B cell (primary cell): Measurements from ENCODE around the gene PLXNB2. TPM values are rescaled to one million over a fixed set of nuclear protein-coding genes. Genes with fewer than 3 reads are reported as not detected.

Experiments used
- ATAC-seq: fragments of 200-7000 bp; cut with Tn5 transposase; one replicate; pipeline ENCODE4 v1.10.0; 2021; ENCODE audit warnings: low read depth, mild to moderate bottlenecking, moderate number of reproducible peaks, moderate library complexity
- CTCF ChIA-PET: fragments of 350-600 bp; sonication (Branson Sonifier 250); formaldehyde crosslinking; loops from one replicate; lab custom pipeline; 2021; ENCODE audit warnings: antibody characterized with exemption, inconsistent platforms; lab: Charles Lee
- POLR2A ChIA-PET: fragments of 350-600 bp; sonication (Branson Sonifier 250); formaldehyde crosslinking; loops from one replicate; lab custom pipeline; 2021; ENCODE audit warnings: antibody characterized with exemption; lab: Charles Lee
- DNase-seq: peaks from one replicate; pipeline ENCODE4 v3.0.0; 2013
- H2AFZ ChIP-seq: 2 replicates; pipeline ENCODE4 v1.6.1; 2012; ENCODE audit warnings: mild to moderate bottlenecking, low read depth, low read length; ENCODE audit not compliant: insufficient read depth, poor library complexity, severe bottlenecking
- H3K27ac ChIP-seq, 2 donors: 1 replicate in 1 of 2; 2 replicates in 1 of 2; pipeline ENCODE4 v1.5.1; 2012 to 2013; ENCODE audit warnings: low read length in 2 of 2, mild to moderate bottlenecking in 2 of 2, moderate library complexity in 1 of 2
- H3K27me3 ChIP-seq, 4 experiments: fragments of 200-600 bp in 1 of 4; sonication (generic) in 1 of 4; replicated peaks in 1 of 4; 1 replicate in 2 of 4; 2 replicates in 2 of 4; pipeline versions ENCODE4 v1.6.1 to v1.7.0; 2013 to 2016; ENCODE audit warnings: low read length in 3 of 4, mild to moderate bottlenecking in 2 of 4, mixed read lengths in 1 of 4, moderate library complexity in 1 of 4; ENCODE audit not compliant: insufficient read depth in 4 of 4, control insufficient read depth in 3 of 4; ENCODE audit errors: control extremely low read depth in 1 of 4
- H3K36me3 ChIP-seq, 2 experiments: replicated peaks in 1 of 2; 1 replicate in 1 of 2; 2 replicates in 1 of 2; pipeline versions ENCODE4 v1.6.1 to v1.7.1; 2013; ENCODE audit warnings: low read length in 1 of 2; ENCODE audit not compliant: insufficient read depth in 2 of 2, control insufficient read depth in 1 of 2; ENCODE audit errors: control extremely low read depth in 1 of 2, extremely low read depth in 1 of 2
- H3K4me1 ChIP-seq, 2 donors: fragments of 200-600 bp in 1 of 2; sonication (generic) in 1 of 2; 1 replicate in 1 of 2; 2 replicates in 1 of 2; pipeline versions ENCODE4 v1.5.1 to v1.6.1; 2013 to 2017; ENCODE audit warnings: low read length in 2 of 2; ENCODE audit not compliant: control insufficient read depth in 2 of 2, insufficient read depth in 2 of 2
- H3K4me2 ChIP-seq: replicated peaks from 2 replicates; pipeline ENCODE3; 2012; ENCODE audit warnings: mild to moderate bottlenecking, low read depth, low read length; ENCODE audit not compliant: poor library complexity, severe bottlenecking
- H3K4me3 ChIP-seq, 5 experiments: fragments of 200-600 bp in 1 of 5; sonication (generic) in 1 of 5; 1 replicate in 3 of 5; 2 replicates in 2 of 5; pipeline versions ENCODE4 v1.5.1 to v1.7.0; 2011 to 2016; ENCODE audit warnings: low read length in 4 of 5, mild to moderate bottlenecking in 4 of 5, low read depth in 2 of 5, control low read depth in 1 of 5, moderate library complexity in 1 of 5; ENCODE audit not compliant: insufficient read depth in 1 of 5; ENCODE audit errors: control extremely low read depth in 1 of 5, extremely low read depth in 1 of 5
- H3K79me2 ChIP-seq: fragments of 200-600 bp; sonication (generic); one replicate; pipeline ENCODE4 v1.6.0; 2016; ENCODE audit warnings: low read length; ENCODE audit not compliant: control insufficient read depth, insufficient read depth
- H3K9ac ChIP-seq: fragments of 200-600 bp; sonication (generic); 2 replicates; pipeline ENCODE4 v1.6.1; 2017; ENCODE audit warnings: mild to moderate bottlenecking, low read length, moderate library complexity
- H3K9me3 ChIP-seq, 3 donors: one replicate each; pipeline versions ENCODE4 v1.6.1 to v1.7.1; 2013; ENCODE audit warnings: low read length in 2 of 3; ENCODE audit not compliant: control insufficient read depth in 2 of 3, insufficient read depth in 1 of 3; ENCODE audit errors: control extremely low read depth in 1 of 3
- H4K20me1 ChIP-seq: 2 replicates; pipeline ENCODE4 v1.6.0; 2012; ENCODE audit warnings: mild to moderate bottlenecking, low read length; ENCODE audit not compliant: insufficient read depth, control insufficient read depth, poor library complexity, severe bottlenecking
- H3K27ac Mint-ChIP-seq: one replicate; pipeline ENCODE4 v1.8.0; 2021; ENCODE audit warnings: mixed read lengths
- H3K27me3 Mint-ChIP-seq: one replicate; pipeline ENCODE4 v1.8.0; 2021; ENCODE audit warnings: mixed read lengths
- H3K4me1 Mint-ChIP-seq: one replicate; pipeline ENCODE4 v1.8.0; 2021; ENCODE audit warnings: mixed read lengths
- H3K4me3 Mint-ChIP-seq: one replicate; pipeline ENCODE4 v1.8.0; 2021; ENCODE audit warnings: mixed read lengths
- H3K9me3 Mint-ChIP-seq: one replicate; pipeline ENCODE4 v1.8.0; 2022; ENCODE audit warnings: mixed read lengths; ENCODE audit not compliant: insufficient read depth
- EZH2 ChIP-seq: IDR thresholded peaks from 2 replicates; pipeline ENCODE4 v1.6.1; 2012; ENCODE audit warnings: borderline replicate concordance, low read depth, mild to moderate bottlenecking, moderate library complexity, low read length; ENCODE audit not compliant: insufficient read depth, poor library complexity, severe bottlenecking
- WGBS: methylation state at CpG from one replicate; pipeline ENCODE4 v1.1.5; 2013; ENCODE audit warnings: missing lambda C conversion rate; ENCODE audit not compliant: insufficient coverage; 5-methylcytosine and 5-hydroxymethylcytosine counted together
- intact Hi-C: fragments of 100-400 bp; cut with micrococcal nuclease; formaldehyde crosslinking; loops from one replicate; pipeline ENCODE4 v1.10.0; 2022
- polyA plus RNA-seq: library from polyadenylated mRNA; depleted of rRNA; stranded (reverse); fragments of >200 nt; gene quantifications from 2 replicates; pipeline ENCODE4 v1.2.3, GENCODE V29; 2012
- total RNA-seq, 2 donors: library from RNA; stranded (reverse); fragments of 120-200 nt in 1 of 2; gene quantifications; 1 replicate in 1 of 2; 2 replicates in 1 of 2; pipeline versions ENCODE4 v1.2.3 to v1.2.4, GENCODE V29; 2013 to 2022
- TF ChIP-seq, protein P1 (sequence below): fragments of 200-600 bp; IDR thresholded peaks from one replicate; pipeline ENCODE4 v1.8.0; 2022; ENCODE audit warnings: antibody characterized with exemption, mild to moderate bottlenecking

The PLXNB2 gene
- total and polyA plus RNA-seq, 2 donors (not counting 1 experiment from before 2014, with no cell fraction given), result 5.2 to 31.4 TPM

DNA sequence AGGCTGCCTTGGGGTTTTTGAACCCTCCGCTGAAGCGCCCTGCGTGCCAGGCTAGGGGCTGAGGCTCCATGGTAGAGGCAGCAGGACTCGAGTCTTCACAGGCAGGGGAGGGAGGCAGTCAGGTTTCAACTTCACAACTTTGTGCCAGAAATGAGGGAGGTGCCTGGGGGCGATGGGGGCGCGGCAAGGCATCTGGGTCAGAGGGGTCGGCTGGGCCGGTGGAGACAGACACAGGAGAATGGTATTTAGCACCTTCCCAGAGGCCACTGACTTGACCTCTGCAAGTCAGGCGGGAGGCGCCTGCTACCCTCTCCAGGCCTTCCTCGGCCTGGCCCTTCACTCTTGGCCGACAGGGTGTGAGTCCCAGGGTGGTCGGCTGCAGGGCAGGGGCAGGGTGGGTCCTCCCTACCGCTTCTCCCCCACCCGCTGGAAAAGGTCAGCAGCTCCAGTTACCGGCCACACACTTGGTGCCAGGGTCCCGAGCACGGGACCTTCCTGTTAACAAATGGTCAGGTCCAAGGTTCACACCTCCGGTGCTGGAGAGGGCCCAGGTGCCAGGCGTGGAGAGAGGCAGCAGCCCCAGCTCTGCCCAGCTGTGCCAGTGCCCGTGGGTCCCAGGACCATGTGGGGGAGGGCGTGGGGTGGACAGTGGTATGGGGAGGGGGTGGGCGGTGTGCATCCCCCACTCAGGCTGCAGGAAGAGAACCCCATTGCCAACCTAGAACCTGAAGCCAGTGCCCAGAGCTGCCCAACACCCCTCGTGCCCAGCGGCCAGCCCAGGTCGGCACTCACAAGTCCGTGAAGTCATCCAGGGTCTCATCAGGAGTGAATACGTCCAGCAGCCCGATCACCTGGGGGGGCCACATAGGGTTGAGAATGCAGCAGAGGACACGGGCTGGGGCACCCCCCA lies 49.7 kb downstream of the PLXNB2 start:
- POLR2A ChIA-PET, result no interaction called here
- no peak overlapping the region for H2AFZ ChIP-seq
- H3K79me2 ChIP-seq, result no peaks in the 10 kb centered on the region
- no peak overlapping the region for H3K9ac ChIP-seq
- ATAC-seq (no peak), DNase-seq (no peak)
- TF ChIP-seq, protein P1, sequence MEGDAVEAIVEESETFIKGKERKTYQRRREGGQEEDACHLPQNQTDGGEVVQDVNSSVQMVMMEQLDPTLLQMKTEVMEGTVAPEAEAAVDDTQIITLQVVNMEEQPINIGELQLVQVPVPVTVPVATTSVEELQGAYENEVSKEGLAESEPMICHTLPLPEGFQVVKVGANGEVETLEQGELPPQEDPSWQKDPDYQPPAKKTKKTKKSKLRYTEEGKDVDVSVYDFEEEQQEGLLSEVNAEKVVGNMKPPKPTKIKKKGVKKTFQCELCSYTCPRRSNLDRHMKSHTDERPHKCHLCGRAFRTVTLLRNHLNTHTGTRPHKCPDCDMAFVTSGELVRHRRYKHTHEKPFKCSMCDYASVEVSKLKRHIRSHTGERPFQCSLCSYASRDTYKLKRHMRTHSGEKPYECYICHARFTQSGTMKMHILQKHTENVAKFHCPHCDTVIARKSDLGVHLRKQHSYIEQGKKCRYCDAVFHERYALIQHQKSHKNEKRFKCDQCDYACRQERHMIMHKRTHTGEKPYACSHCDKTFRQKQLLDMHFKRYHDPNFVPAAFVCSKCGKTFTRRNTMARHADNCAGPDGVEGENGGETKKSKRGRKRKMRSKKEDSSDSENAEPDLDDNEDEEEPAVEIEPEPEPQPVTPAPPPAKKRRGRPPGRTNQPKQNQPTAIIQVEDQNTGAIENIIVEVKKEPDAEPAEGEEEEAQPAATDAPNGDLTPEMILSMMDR, result no peak
- no peak for TF ChIP-seq EZH2
- WGBS, result 89% methylated on average over 28 of the region's 31 CpGs
- Mint-ChIP-seq H3K9me3 (no peaks in the 10 kb centered on the region), H3K4me3 (no peak overlapping the region), H3K27me3 (peaks cover 10% of the 10 kb centered on the region), H3K27ac (no peak overlapping the region), H3K4me1 (peaks cover 11% of the 10 kb centered on the region)
- H3K4me1 ChIP-seq, result peaks cover 14 to 15% of the 10 kb centered on the region in 2 donors
- no peak overlapping the region for H3K4me3 ChIP-seq
- CTCF ChIA-PET, result no interaction called here
- H3K27ac ChIP-seq, result no peak overlapping the region
- no peaks in the 10 kb centered on the region for H3K9me3 ChIP-seq
- intact Hi-C loops, result no loop called here
- H3K27me3 ChIP-seq, result peaks cover 0 to 21% (median 8%) of the 10 kb centered on the region in 4 experiments
- H3K36me3 ChIP-seq, result no peaks in the 10 kb centered on the region
- no peak overlapping the region for H3K4me2 ChIP-seq
- no peaks in the 10 kb centered on the region for H4K20me1 ChIP-seq

GRCh38 chr22:50257041-50257440 lies 50.4 kb downstream of the PLXNB2 start:
- no peaks in the 10 kb centered on the region for H4K20me1 ChIP-seq
- no peaks in the 10 kb centered on the region for H3K79me2 ChIP-seq
- H3K4me2 ChIP-seq, result no peak overlapping the region
- H3K27me3 ChIP-seq, result peaks cover 0 to 14% (median 3%) of the 10 kb centered on the region in 4 experiments
- H2AFZ ChIP-seq, result no peak overlapping the region
- DNase-seq, result no peak
- Mint-ChIP-seq H3K4me1 (peaks cover 7% of the 10 kb centered on the region), H3K27me3 (peaks cover 5% of the 10 kb centered on the region), H3K27ac (no peak overlapping the region), H3K4me3 (no peak overlapping the region), H3K9me3 (no peaks in the 10 kb centered on the region)
- no peak overlapping the region for H3K4me3 ChIP-seq
- 95% methylated on average over 12 of the region's 16 CpGs for WGBS
- H3K27ac ChIP-seq, result no peak overlapping the region
- peaks cover 7 to 9% of the 10 kb centered on the region in 2 donors for H3K4me1 ChIP-seq
- intact Hi-C loops, result no loop called here
- H3K36me3 ChIP-seq, result no peaks in the 10 kb centered on the region
- no peaks in the 10 kb centered on the region for H3K9me3 ChIP-seq
- no peak overlapping the region for H3K9ac ChIP-seq
- ChIA-PET CTCF (no interaction called here), POLR2A (no interaction called here)
- TF ChIP-seq EZH2, result no peak
- TF ChIP-seq, protein P1, result no peak
- no peak for ATAC-seq
